Ovary (tissue), 9 donors: ENCODE measurements around the gene CD24. TPM values are rescaled to one million over a fixed set of nuclear protein-coding genes. Genes with fewer than 3 reads are reported as not detected.
A peak's percentile ranks its signal among the peaks of the same experiment; 100 is the strongest.
"Not testable (repeated sequence)": the region's sequence is repeated elsewhere in the genome, so short reads cannot be mapped to it uniquely, and the experiment has no call there.

ENCODE experiments used
- DNase-seq, 5 donors: peaks; one replicate each; pipeline ENCODE4 v3.0.0-alpha.2; 2019 to 2020
- H3K27ac ChIP-seq, 2 donors: fragments of 200-600 bp; one replicate each; pipeline versions ENCODE4 v1.5.1 to v1.8.0; 2019 to 2022
- H3K27me3 ChIP-seq: fragments of 200-600 bp; one replicate; pipeline ENCODE4 v1.8.0; 2022
- H3K36me3 ChIP-seq: fragments of 200-600 bp; sonication (generic); one replicate; pipeline ENCODE4 v1.5.1; 2019
- H3K4me1 ChIP-seq: one replicate; pipeline ENCODE4 v1.8.1; 2013; ENCODE audit warnings: mild to moderate bottlenecking, moderate library complexity; ENCODE audit not compliant: insufficient read depth
- H3K4me3 ChIP-seq: fragments of 200-600 bp; sonication (generic); one replicate; pipeline ENCODE4 v1.5.1; 2017
- H3K9me3 ChIP-seq, 2 donors: fragments of 200-600 bp in 1 of 2; sonication (generic) in 1 of 2; one replicate each; pipeline versions ENCODE4 v1.5.1 to v1.8.1; 2013 to 2019; ENCODE audit warnings: mild to moderate bottlenecking in 1 of 2, moderate library complexity in 1 of 2
- EP300 ChIP-seq: sonication (generic); formaldehyde crosslinking; IDR thresholded peaks from one replicate; pipeline ENCODE4 v1.6.1; 2017; ENCODE audit warnings: antibody characterized with exemption
- POLR2A ChIP-seq: fragments of 450-650 bp; IDR thresholded peaks from one replicate; pipeline ENCODE4 v1.6.1; 2017; ENCODE audit warnings: antibody characterized with exemption, mild to moderate bottlenecking, moderate library complexity
- WGBS, 3 donors: extraction: QIAGEN DNeasy Blood & Tissue Kit in 1 of 3; methylation state at CpG; one replicate each; pipeline versions ENCODE4 v1.1.5 to v1.1.7; 2013 to 2017; 5-methylcytosine and 5-hydroxymethylcytosine counted together
- intact Hi-C, 4 donors: fragments of 100-400 bp; cut with DNase I; formaldehyde crosslinking; loops; one replicate each; pipeline versions ENCODE4 v1.11.0 to v1.15.1; 2022 to 2023
- polyA plus RNA-seq, 2 donors: library from polyadenylated mRNA; stranded (reverse); fragments of 200-250 nt in 1 of 2; fragments of 350-450 nt in 1 of 2; fragmentation: Illumina TruSeq in 1 of 2; extraction: RNeasy Lipid Tissue Mini Kit (QIAGEN cat#74804) in 1 of 2; gene quantifications; one replicate each; pipeline ENCODE4 v1.2.3, GENCODE V29; 2013 to 2014
- total RNA-seq, 7 donors: library from RNA; depleted of rRNA in 2 of 7; stranded (reverse); fragments of >200 nt in 2 of 7; fragmentation: NEBNext Ultra II Directional in 3 of 7; extraction: Animal tissue kit (Norgen Biotek cat#: 25700) in 3 of 7; gene quantifications; one replicate each; pipeline versions ENCODE4 v1.1.0 to v1.2.4, GENCODE V29; 2016 to 2023
- TF ChIP-seq, protein P1 (sequence below), 3 donors: fragments of 450-650 bp in 2 of 3; fragments of 200-600 bp in 1 of 3; IDR thresholded peaks; one replicate each; pipeline versions ENCODE4 v1.5.1 to v1.8.0; 2016 to 2022; ENCODE audit warnings: antibody characterized with exemption in 3 of 3, mild to moderate bottlenecking in 1 of 3
- donor health status: DM: no; HTN: no; CAD: no; lungs with moderate emphysema.
- donor health status: DM: no; HTN: no; CAD: no.
- donor health status: Bipolar disorder and iron deficiency.
- donor health status: DM: yes; HTN: yes; CAD: no.
- donor health status: DM: no; HTN: no; CAD: no.
- donor health status: DM: yes; HTN: yes; CAD: no.

CD24 gene
- total and polyA plus RNA-seq, 9 donors: 0.20 to 139 (median 8.0) TPM

DNA sequence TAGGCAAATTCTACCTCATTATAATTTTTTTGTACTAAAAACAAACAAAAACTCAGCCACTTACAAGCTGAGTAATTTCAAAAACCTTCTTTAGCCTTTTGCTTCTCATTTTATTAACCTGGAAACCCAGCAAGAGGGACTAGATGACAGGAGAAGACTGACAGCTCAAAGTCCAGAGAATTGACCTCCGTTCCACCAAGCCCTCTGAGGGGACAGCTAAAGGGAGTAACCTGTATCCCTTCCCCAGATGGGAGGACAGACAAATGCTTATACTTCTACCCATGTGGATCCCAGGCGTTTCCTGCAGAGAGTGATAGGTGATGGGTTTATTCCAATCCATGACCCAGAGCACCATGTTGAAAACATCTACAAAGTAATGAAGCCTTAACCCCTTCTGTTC is 35.0 kb upstream of the CD24 start:
- TF ChIP-seq, protein P1, sequence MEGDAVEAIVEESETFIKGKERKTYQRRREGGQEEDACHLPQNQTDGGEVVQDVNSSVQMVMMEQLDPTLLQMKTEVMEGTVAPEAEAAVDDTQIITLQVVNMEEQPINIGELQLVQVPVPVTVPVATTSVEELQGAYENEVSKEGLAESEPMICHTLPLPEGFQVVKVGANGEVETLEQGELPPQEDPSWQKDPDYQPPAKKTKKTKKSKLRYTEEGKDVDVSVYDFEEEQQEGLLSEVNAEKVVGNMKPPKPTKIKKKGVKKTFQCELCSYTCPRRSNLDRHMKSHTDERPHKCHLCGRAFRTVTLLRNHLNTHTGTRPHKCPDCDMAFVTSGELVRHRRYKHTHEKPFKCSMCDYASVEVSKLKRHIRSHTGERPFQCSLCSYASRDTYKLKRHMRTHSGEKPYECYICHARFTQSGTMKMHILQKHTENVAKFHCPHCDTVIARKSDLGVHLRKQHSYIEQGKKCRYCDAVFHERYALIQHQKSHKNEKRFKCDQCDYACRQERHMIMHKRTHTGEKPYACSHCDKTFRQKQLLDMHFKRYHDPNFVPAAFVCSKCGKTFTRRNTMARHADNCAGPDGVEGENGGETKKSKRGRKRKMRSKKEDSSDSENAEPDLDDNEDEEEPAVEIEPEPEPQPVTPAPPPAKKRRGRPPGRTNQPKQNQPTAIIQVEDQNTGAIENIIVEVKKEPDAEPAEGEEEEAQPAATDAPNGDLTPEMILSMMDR (IDR thresholded peaks at IDR 0.05): no peak
- TF ChIP-seq EP300: no peak
- TF ChIP-seq POLR2A: no peak
- 55 to 63% (median 58%) methylated on average over 2 of the region's 2 CpGs for WGBS, 3 donors

DNA sequence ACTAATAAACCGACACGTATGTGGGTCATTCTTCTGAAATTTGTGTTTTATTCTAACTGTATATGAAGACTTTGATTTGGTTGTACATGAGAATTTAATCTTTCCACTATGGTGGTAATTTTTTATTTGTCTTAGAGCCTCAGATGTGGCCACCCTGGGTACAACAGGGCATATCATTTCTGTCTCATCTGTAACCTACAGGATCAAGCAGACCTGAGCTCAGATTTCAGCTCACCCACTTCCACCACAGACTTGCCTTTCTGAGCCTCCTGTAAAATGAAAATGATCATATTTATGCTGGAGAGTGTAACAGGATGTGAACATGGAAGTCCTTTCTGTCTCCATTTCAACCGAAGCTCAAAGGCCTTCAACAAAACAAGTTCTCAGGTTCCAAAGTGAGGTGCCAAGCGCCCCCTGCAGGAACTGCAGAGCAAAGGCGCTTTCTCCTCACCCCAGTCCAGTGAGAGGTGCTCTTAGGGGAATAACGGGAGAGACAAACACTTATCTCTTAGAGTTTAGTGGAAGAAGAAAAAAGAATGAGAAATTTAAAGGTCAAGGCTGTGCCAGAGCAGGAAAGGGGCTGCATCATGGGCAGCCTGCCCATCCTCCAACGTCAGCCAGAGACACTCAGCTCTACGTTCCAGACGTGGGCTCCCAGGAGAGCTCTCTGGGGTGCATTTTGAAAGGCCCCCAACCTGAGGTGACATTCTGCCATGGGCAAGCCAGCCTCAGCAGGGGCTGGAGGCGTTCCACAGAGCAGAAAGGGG is 23.0 kb upstream of the CD24 start:
- no peak for TF ChIP-seq POLR2A
- intact Hi-C loops: no loop called here
- H3K27me3 ChIP-seq: no peaks in the 10 kb centered on the region
- no peak overlapping the region for H3K4me3 ChIP-seq
- H3K36me3 ChIP-seq: no peaks in the 10 kb centered on the region
- peak in 2 of 5 donors; percentile 26 to 40 for DNase-seq
- H3K9me3 ChIP-seq: no peaks in the 10 kb centered on the region
- no peak overlapping the region for H3K27ac ChIP-seq
- 24 to 29% (median 27%) methylated on average over 10 of the region's 10 CpGs for WGBS, 3 donors
- H3K4me1 ChIP-seq: no peaks in the 10 kb centered on the region

More for the DNA sequence above, 35.0 kb upstream of the CD24 start:
- no peak overlapping the region for H3K27ac ChIP-seq
- no peak for DNase-seq
- no peak overlapping the region for H3K4me3 ChIP-seq
- no peaks in the 10 kb centered on the region for H3K36me3 ChIP-seq
- no peaks in the 10 kb centered on the region for H3K27me3 ChIP-seq
- intact Hi-C loops: no loop called here
- H3K9me3 ChIP-seq: no peaks in the 10 kb centered on the region
- no peaks in the 10 kb centered on the region for H3K4me1 ChIP-seq

GRCh38 chr6:106995640-106996039 is 21.1 kb upstream of the CD24 start:
- Histone ChIP-seq H3K27me3 (no peaks in the 10 kb centered on the region), H3K27ac (no peak overlapping the region), H3K36me3 (no peaks in the 10 kb centered on the region), H3K4me3 (no peak overlapping the region), H3K9me3 (no peaks in the 10 kb centered on the region), H3K4me1 (no peaks in the 10 kb centered on the region)
- TF ChIP-seq, protein P1 (IDR thresholded peaks at IDR 0.05): no peak
- no peak for TF ChIP-seq EP300
- no peak for TF ChIP-seq POLR2A
- 95 to 98% (median 96%) methylated on average over 3 of the region's 3 CpGs for WGBS, 3 donors
- intact Hi-C loops: no loop called here
- no peak for DNase-seq

DNA sequence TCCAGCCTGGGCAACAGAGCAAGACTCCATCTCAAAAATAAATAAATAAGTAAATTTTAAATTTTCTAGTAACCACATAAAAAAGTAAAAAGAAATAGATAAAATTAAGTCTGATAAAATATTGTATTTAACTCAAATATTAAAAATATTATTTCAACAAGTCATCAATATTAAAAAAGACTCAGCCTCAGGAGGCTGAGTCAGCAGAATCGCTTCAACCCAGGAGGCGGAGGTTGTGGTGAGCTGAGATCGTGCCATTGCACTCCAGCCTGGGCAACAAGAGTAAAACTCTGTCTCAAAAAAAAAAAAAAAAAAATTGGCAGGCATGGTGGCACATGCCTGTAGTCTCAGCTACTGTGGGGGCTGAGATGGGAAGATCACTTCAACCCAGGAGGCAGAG is 15.2 kb upstream of the CD24 start:
- H3K4me1 ChIP-seq, H3K27me3 ChIP-seq, H3K9me3 ChIP-seq, H3K36me3 ChIP-seq, H3K4me3 ChIP-seq, H3K27ac ChIP-seq, DNase-seq, intact Hi-C loops: not testable (repeated sequence)
- WGBS, 3 donors: 67 to 84% (median 79%) methylated on average over 3 of the region's 3 CpGs

DNA sequence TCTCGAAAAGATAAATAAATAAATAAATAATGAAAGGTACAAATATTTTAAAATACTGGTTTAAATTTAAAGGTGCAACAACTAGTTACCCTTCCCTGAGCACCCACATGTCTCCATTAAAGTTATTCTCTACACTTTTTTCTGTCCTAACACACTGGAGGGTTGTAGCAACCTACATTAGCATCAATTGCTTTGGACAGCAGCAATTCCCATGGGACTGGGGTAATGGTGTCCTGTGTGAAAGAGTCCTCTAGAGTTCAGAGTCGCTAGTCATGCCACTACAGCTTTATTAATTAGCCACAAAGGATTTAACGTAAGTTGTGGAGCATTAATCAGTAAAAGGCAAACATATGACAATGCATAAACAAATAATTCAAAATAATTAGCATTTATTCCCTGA is 14.1 kb upstream of the CD24 start:
- Histone ChIP-seq H3K36me3 (no peaks in the 10 kb centered on the region), H3K9me3 (no peaks in the 10 kb centered on the region), H3K4me3 (no peak overlapping the region), H3K4me1 (no peaks in the 10 kb centered on the region), H3K27me3 (no peaks in the 10 kb centered on the region), H3K27ac (no peak overlapping the region)
- DNase-seq: no peak
- 65 to 77% (median 66%) methylated on average over 3 of the region's 3 CpGs for WGBS, 3 donors
- intact Hi-C loops: no loop called here
- no peak for TF ChIP-seq POLR2A
- TF ChIP-seq, protein P1 (IDR thresholded peaks at IDR 0.05): no peak
- TF ChIP-seq EP300: no peak
